NCI-H2029 (cell line): ENCODE measurements around the gene STAT1.
"Not testable (repeated sequence)": the region's sequence is repeated elsewhere in the genome, so short reads cannot be mapped to it uniquely, and the experiment has no call there.

Experiments
- DNase-seq: peaks from one replicate; lab custom pipeline; 2025; lab: John Stamatoyannopoulos, UW

STAT1 gene

GRCh38 chr2:190981733-190982132 lies 32.2 kb downstream of the STAT1 start:
- DNase-seq, result no peak

GRCh38 chr2:190981333-190981732 lies 32.6 kb downstream of the STAT1 start:
- DNase-seq, result no peak

DNA sequence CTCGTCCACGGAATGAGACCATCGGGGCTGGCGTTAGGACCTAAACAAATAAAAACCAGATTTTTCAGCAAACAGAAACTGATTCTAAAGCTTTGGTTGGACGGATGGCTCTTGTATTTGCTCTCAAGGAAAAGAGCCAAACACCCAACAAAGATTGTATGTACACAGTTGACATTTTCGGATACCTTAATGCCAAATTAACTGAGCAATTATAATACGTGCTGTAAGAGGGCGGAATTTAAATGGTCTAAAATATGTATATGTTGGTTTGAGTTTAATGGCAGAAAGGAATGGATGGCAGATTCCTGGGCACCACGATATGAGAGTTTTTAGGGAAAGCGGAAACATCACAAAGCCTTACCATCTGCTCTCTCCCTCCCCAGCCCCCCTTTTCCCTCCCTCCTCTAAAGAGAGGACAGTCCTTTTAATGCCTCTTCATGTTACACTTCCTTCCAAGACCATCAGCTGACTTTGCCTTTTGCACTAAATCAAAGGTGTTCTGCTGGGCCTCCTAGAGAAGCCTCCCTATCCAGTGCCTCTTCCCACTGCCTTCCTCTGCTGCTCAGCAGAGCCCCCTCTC lies 33.3 kb downstream of the STAT1 start:
- peak; percentile 53 for DNase-seq

DNA sequence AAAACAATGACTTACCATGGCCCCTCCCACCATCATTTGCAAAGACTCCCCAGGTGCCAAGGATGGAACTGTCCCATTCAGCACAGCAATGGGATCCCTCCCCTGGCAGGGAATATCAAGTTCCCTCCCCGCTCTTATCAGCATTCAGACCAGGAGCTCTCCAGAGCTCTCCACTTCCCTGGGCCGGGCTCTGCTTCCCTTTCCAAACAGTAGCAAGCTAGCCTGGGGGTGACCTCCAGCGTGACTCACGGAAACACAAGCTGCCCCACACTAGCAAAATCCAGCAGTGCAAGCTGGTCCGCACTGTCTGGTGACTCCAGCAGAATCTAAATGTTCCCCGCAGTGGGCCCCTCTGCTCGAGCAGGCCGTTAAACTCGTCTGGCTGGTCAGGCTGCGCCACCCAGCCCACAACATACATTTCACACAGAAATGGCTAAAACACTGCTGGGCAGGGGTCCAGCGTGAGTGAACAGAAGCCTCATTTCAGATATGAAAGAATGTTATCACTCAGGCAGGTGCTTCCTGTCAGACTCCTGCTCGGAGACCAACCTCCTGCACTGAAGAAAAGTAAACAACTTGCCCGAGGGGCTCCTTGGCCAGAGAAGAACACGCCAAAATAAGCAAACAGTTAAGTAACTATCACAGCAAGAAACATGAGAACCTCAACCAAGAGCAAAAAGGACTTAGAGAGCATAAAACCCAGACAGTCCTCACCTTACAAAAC lies 33.9 kb downstream of the STAT1 start:
- DNase-seq, result peak; percentile 91

DNA sequence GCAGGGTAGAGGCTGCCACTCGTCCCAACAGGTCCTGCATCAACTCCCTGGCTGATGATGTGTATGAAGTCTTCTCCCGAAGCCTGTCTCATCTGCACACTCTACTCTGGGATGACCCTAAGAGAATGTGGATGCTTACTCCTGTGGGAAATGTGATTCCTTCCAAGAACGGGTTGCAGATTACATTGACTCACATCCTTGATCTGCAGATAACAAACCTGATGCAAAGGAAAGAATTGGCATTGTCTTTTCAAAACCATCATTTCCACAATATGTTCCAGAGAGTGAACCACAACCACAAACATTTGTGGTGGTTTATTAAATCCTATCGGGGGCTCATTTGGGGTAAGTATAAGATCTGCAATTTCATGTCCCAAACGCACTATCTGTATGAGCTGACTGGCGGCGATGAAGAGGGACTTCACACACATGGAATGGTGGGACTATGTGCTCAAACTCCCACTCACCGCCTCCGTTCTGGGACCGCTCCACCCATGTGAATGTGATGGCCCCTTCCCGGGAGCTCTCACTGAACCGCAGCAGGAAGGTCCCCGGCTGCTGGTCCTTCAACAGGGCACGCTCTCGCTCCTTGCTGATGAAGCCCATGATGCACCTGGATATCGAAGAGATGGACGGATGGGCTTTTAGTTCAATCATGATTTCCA lies 35.5 kb downstream of the STAT1 start:
- no peak for DNase-seq

DNA sequence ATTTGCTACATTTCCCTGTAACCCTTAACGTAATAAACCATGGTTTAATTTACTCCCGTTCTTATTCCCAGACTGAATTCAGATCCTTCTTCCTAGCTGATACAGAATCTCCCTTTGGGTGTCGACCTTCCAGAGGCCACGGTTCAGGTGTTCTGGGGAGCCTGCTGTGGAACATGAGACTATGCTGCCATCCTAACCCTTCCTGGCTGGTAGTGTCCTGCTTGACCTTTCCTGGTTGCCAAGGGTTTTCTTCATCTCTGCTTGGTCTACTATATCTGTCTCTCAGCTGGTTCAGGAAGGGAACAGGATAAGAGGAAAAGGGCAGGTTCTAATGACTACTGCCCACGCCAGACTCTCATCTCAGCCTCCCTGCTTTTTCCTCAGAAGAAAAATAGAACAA lies 36.5 kb downstream of the STAT1 start:
- no peak for DNase-seq

- no peak for DNase-seq
Measured at GRCh38 chr2:190976521-190976920, 37.5 kb downstream of the STAT1 start.

DNA sequence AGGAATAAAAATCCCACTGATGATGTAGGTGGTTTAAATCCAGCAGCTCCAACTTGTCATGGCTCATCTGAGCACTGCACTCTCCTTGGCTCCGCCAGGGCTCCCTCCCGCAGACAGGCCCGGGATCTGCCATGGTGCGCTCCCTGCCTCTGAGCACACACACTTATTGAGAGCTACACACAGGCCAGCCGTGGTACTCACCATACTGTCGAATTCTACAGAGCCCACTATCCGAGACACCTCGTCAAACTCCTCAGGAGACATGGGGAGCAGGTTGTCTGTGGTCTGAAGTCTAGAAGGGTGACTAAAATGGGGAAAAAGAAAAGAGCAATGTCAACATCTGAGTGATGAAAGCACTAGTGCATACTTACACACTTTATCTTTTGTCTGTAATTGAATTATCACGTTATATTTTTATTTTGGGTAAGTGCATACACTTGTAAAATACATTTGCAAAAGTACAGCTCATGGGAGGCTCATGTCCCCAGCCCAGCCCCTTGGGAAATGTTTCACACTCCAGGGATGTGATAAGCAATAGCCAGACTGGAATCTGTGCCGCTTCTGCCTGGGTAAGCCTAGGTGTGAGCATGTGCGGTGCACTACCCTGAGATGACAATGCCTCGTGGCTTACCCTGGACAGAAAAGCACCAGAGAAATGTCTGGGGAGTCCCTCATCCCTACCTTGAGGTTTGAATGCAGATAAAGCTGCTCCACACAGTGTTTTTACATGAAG lies 39.2 kb downstream of the STAT1 start:
- DNase-seq, result no peak

DNA sequence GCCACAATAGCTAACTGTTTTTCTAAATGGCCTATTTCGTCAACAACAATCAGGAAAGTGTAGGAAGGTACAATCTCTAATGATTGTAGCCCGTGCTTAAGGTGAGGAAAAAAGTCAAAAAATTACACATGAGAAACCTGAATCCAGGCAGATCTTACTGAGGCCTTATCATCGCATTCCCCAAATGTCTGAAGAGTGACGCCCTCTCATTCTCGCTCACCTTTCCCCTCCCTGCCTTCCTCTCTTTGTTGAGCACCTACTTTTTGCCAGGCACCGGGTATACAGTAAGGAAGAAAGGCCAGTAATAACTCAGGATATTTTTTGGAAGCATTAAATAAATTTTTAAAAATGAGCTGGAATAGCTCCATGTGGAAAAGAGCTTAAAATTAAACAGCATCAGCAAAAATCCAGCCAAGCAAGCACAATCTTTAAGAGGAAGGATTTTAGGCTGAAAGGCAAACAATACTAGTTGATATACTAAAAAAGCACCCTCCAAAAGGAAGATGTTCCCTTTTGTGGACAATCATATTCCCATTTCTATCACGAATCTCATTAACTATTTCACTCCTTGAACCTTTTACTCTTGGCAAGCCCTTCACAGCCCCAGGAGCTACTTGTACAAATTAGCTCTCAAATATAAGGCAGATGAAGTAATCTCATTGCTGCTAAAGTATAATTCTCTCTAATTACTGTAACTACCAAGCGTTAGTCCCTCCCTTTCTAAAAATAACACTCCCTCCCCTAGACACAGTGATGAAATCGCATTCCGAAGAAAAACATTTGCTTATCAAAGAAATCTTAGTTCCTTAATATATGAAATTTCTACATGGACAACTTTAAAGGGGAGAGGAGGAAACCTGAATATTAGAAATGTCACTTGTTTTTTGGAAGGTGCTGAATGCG lies 40.0 kb downstream of the STAT1 start:
- DNase-seq, result no peak

- DNase-seq, result no peak
Measured at GRCh38 chr2:190973262-190973661, 40.7 kb downstream of the STAT1 start.

DNA sequence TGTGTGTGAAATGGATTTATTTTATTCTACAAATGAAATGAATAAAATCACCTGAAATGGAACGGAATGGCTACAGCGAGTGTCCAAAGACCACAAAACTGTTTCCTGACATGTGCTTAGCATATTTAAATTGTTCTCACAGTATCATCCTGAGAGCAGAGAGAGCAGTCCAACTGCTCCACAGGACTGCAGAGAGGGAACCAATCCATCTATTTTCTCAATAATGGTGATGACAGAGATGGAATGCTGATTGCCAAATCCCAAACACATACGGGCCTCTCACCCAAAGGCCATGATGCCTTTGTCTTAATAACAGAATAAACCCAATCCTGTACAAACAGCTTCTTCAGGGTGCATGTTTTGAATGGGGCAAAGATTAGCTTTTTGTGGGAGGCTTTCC lies 41.1 kb downstream of the STAT1 start:
- no peak for DNase-seq

GRCh38 chr2:190972213-190972612 lies 41.8 kb downstream of the STAT1 start:
- no peak for DNase-seq

GRCh38 chr2:190970873-190971506 lies 43.0 kb downstream of the STAT1 start:
- no peak for DNase-seq

DNA sequence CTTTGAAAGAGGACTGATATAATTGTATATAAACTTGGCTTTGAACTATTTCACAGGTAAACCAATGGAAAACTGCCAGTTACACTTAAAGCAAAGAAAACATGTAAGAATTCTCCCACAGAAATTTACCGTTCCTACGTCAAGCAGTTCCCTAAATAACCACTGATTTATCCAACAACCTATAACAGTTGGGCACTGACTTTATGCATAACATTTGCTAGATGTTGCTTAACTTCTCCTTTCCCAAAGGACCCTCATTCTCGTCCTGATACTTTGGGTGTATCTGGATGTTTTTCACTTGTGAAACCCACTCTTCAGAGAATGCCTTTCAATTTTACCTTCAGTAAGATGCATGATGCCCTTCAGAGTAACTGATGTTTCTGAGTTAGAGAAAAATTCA lies 43.8 kb downstream of the STAT1 start:
- no peak for DNase-seq

- DNase-seq, result no peak
Measured at GRCh38 chr2:190968522-190968921, 45.4 kb downstream of the STAT1 start.

DNA sequence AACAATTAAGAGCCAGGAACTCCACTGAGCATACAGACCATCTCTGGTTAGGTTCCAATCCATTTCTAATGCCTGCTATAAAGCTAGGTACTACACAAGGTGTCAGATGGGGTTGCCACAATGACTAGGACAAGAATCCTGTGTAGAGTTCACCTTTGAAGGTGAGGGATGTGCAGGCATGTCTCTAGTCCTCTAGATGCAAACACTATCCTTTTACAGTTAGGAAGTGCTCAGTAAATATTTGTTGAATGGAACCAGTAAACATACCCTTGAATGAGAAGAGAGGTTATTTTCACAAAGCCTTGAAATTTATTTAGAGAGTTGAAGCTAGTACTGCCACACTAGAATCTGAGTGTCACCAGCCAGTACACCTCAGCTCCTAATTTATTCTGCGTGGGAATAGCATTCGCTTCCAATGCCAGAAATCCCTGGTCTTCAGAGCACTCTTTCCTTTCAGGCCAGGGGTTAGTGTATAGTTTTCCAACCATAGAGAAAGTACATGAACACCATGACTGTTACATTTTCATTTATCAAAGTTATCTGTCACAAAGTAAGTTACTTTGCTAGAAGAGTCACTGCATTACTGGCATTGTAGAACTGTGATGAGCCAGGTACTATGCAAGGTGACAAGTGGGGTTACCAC lies 48.3 kb downstream of the STAT1 start:
- DNase-seq, result no peak

GRCh38 chr2:190964170-190964795 lies 49.7 kb downstream of the STAT1 start:
- DNase-seq, result no peak

DNA sequence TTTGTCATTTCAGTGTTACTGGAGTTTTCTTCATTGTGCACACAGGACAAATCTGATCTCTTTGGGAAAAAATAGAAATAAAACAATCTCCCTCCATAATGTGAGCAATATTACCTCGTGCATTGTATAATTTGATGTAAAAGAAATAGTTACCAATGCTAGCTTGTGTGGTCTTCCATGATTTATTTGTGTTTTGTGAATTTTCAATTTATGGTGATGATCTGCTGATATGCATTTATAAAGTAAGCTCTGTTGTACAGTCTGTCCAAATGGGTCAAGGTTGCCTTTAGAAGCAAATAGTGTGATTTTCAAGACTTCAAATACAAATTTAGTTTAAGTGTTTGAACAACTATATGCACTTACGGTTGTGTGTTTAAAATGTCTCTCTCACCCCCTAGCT lies 50.9 kb downstream of the STAT1 start:
- no peak for DNase-seq

- no peak for DNase-seq
Measured at GRCh38 chr2:190961918-190962487, 52.0 kb downstream of the STAT1 start.

DNA sequence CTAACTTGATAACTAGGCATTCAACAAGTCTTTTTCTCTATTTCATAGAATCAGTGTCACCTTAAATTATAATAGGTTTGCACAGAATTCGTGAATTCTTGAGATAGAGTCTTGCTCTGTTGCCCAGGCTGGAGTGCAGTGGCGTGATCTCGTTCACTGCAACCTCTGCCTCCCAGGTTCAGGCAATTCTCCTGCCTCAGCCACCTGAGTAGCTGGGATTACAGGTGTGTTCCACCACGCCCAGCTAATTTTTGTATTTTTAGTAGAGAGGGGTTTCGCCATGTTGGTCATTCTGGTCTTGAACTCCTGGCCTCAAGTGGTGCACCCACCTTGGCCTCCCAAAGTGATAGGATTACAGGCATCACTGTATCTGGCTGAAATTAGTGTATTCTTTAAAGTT lies 52.9 kb downstream of the STAT1 start:
- not testable (repeated sequence) for DNase-seq
